HG02623 (cell line): ENCODE results near the gene COX6A2.
"Not testable (repeated sequence)": the region's sequence is repeated elsewhere in the genome, so short reads cannot be mapped to it uniquely, and the experiment has no call there.

Experiments used
- ATAC-seq: cut with Tn5 transposase; IDR thresholded peaks from one replicate; pipeline ENCODE4 v1.9.1; 2021; ENCODE audit warnings: moderate library complexity; ENCODE audit not compliant: unreplicated experiment

Gene COX6A2

DNA sequence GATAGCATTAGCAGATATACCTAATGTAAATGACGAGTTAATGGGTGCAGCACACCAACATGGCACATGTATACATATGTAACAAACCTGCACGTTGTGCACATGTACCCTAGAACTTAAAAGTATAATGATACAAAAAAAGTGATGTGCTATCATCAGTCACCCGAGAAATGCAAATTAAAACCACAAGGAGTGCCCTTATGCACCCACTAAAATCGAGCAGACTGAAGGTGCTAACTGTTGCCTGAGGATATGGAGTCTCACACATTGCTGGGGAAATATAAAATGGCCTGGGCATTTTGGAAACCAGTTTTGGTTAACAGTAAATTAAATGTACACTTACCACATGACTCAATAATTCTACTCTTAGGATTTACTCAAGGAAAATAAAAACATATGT, 10.9 kb upstream of the COX6A2 start:
- ATAC-seq: not testable (repeated sequence)

GRCh38 chr16:31438414-31438813, 10.3 kb upstream of the COX6A2 start:
- ATAC-seq: no peak

GRCh38 chr16:31436221-31437045, 8.3 kb upstream of the COX6A2 start:
- ATAC-seq: no peak

GRCh38 chr16:31435341-31436220, 7.4 kb upstream of the COX6A2 start:
- no peak for ATAC-seq

DNA sequence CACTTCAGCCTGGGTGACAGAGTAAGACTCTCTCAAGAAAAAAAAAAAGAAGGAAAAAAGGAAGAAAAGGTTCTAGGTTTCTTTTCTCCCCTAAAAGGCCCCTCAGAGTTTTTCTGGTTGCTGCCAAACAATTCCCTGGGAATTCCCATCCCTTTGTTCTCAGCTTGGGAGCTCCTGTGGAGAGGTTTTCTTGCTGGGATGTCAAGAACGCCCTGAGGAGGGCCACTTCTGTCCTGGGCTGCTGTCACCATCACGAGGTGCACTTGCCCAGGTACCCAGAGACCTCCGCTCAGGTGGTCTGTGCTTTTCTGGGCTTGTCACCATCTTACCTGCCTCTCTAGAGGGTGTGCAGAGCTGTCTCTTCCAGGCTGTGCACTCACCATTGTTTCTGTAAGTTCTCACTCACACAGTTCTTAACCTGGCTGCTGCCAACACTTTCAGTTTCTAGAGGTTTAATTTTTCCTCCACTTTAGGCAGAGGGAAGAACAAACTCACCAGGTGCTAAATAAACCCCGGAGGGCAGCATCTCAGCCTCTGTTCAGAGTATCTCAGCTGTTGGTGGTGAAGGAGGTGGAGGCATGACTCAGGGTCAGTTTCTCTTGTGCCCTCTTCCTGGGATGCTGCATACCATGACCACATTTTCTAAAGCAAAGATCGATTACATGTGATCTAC, 2.4 kb upstream of the COX6A2 start:
- ATAC-seq: no peak

- no peak for ATAC-seq
These were observed 1.6 kb upstream of the COX6A2 start for GRCh38 chr16:31429796-31430195.

DNA sequence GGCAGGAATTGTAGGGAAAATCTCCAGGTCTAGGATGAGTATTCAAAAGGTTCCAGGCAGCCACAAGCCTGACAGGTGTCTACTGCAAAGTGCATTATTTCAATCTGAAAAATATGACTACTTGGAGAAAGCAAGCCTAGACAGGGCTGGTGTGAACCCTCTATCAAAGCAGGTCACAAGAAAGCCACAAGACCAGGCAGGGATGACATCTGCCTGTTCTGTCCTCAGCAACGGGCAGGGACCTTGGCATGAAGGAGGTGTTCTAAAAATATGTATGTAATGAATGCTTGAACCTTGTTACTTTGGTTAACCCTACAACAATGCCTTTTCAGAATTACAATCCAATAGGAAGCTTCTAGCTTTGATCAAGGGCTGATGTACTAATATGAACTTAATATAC, 1.2 kb upstream of the COX6A2 start:
- ATAC-seq: no peak

DNA sequence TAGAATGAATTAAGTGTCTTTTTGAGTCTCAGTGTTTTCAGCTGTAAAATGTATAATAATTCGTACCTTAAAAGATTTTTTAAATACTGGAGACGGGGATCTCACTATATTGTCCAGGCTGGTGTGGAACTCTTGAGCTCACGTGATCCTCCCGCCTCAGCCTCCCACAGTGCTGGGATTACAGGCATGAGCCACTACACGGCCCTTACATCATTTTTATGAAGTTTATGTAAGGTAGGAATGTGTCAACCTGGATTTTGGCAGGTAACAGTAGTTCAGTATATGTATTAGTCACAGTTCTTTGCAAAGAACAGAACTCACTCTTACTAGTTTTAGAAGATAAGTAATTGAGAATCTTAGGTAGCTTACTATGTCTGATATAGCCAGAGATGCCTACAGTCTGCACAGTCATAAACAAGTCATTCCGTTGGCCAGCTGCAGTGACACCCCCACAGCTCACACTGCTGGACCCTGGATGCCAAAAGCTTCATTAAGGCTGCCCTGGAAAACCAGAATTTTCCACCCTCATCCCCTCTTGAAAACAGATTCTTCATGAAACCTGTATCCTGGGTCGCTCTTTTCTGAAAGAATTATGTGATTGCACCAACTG, 583 bp upstream of the COX6A2 start:
- ATAC-seq: no peak

- no peak for ATAC-seq
These were observed 500 bp downstream of the COX6A2 start for GRCh38 chr16:31427441-31428278.

DNA sequence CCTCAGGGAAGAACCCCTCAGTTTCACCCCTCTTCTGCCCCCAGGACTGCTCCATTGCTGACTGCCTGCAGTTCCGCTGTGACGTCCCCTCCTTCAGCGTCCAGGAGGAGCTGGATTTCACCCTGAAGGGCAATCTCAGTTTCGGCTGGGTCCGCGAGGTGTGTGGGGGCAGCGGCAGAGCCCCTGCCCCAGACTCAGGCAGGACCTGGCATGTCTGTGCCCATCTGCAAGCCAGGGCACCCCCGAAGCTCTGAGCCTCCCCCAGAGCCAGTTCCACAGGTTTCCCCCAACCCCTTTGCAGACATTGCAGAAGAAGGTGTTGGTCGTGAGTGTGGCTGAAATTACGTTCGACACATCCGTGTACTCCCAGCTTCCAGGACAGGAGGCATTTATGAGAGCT, 4.4 kb downstream of the COX6A2 start:
- no peak for ATAC-seq

- ATAC-seq: no peak
These were observed 4.9 kb downstream of the COX6A2 start for GRCh38 chr16:31423241-31423640.

- ATAC-seq: no peak
These were observed 6.6 kb downstream of the COX6A2 start for GRCh38 chr16:31421587-31421986.

- ATAC-seq: no peak
These were observed 8.1 kb downstream of the COX6A2 start for GRCh38 chr16:31420037-31420436.

GRCh38 chr16:31417916-31418315, 10.2 kb downstream of the COX6A2 start:
- no peak for ATAC-seq

GRCh38 chr16:31417036-31417435, 11.1 kb downstream of the COX6A2 start:
- not testable (repeated sequence) for ATAC-seq

DNA sequence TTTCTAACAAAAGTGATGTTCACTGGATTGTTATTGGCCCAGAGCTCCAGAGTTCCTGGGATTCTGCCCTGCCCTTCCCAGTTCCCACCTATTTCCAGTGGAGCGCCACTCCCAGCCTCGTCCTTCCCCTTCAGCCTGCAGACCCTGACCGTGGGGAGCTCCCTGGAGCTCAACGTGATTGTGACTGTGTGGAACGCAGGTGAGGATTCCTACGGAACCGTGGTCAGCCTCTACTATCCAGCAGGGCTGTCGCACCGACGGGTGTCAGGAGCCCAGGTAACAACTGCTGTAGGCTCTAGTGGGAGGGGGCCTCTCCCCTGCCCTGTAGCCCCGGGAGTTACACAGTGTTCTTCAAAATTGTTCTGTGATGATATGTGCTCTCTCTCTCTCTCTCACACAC, 11.8 kb downstream of the COX6A2 start:
- no peak for ATAC-seq

DNA sequence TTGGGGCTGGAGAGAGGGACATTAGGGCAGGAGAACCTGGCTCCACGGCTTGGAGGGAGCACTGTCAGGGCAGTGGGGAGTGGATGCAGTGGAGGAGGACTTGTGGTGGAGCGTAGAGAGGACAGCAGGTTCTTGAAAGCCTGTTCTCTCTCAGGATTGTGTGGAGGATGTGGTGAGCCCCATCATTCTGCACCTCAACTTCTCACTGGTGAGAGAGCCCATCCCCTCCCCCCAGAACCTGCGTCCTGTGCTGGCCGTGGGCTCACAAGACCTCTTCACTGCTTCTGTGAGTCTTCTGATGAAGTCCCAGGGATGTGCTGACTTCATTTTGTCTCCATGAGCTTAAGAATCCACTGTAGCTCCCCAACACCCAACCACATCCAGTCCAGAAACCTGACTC, 13.5 kb downstream of the COX6A2 start:
- no peak for ATAC-seq

DNA sequence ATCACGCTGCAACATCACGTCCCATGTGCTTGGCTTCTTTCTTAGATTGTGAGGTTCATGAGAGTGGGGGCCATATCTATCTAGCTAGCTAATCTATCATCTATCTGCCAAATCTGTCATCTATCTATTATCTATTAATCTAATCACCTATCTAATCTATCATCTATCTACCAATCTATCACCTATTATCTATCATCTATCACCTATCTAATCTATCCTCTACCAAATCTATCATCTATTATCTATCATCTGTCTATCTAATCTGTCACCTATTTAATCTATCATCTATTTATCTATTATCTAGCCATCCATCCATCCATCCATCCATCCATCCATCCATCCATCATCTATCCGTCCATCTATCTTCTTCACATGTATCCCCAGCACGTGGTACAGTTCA, 14.2 kb downstream of the COX6A2 start:
- no peak for ATAC-seq

DNA sequence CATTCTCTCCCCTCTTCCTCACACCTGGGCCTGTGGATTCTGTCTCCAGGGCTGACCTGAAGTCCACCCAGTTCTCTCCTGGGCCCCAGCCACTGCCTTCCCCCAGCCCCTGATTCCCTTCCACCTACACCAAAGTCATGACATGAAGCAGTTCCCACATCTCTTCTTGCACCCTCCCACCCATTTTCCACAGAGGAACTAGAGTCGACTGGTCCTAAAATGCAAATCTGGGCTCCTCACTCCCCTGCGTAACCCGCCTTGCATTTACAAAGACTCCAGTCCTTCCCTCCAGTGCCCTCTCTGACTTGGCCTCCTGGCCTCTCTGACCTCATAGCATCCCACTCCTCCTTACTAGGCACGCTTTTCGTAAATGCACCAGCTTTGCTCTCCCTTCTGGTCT, 14.8 kb downstream of the COX6A2 start:
- no peak for ATAC-seq

DNA sequence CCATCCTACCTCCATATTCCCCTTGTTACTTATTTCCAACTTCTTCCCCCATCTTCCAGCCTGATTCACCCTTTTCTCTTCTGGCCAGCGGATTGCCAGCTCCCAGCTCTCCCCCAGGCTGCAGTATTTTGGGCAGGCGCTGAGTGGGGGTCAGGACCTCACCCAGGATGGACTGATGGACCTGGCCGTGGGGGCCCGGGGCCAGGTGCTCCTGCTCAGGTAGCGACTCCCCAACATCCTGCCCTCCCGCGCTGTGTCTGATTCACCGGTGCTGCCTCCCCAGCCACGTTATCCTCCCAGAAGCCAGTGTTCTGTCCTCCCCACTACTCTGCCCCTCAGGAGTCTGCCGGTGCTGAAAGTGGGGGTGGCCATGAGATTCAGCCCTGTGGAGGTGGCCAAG, 15.4 kb downstream of the COX6A2 start:
- no peak for ATAC-seq
